CD4-positive, CD25-positive, alpha-beta regulatory T cell (primary cell): ENCODE measurements around the gene HNF1B. TPM values are rescaled to one million over a fixed set of nuclear protein-coding genes. Genes with fewer than 3 reads are reported as not detected.

Experiments
- ATAC-seq, 2 donors: fragments of 150-1000 bp; cut with Tn5 transposase; one replicate each; pipeline ENCODE4 v1.10.0; 2021; ENCODE audit warnings: low read depth in 2 of 2, moderate number of reproducible peaks in 2 of 2, moderate library complexity in 1 of 2
- DNase-seq, 3 donors: peaks; one replicate each; pipeline versions ENCODE4 v3.0.0 to v3.0.0-alpha.2; 2012 to 2022; ENCODE audit warnings: mixed read lengths in 1 of 3
- H3K27ac ChIP-seq: one replicate; pipeline ENCODE4 v1.7.0; 2013; ENCODE audit warnings: mild to moderate bottlenecking, low read length; ENCODE audit not compliant: insufficient read depth, poor library complexity, severe bottlenecking
- H3K27me3 ChIP-seq: one replicate; pipeline ENCODE4 v1.7.0; 2013; ENCODE audit warnings: low read length; ENCODE audit not compliant: control insufficient read depth, insufficient read depth
- H3K36me3 ChIP-seq: one replicate; pipeline ENCODE4 v1.7.0; 2013; ENCODE audit warnings: mild to moderate bottlenecking, low read length, moderate library complexity; ENCODE audit not compliant: control insufficient read depth, insufficient read depth
- H3K4me1 ChIP-seq: 2 replicates; pipeline ENCODE4 v1.7.0; 2013; ENCODE audit warnings: mild to moderate bottlenecking, low read length; ENCODE audit not compliant: insufficient read depth, control insufficient read depth, poor library complexity, severe bottlenecking
- H3K4me3 ChIP-seq: one replicate; pipeline ENCODE4 v1.7.0; 2013; ENCODE audit warnings: low read depth, mild to moderate bottlenecking, low read length, moderate library complexity
- H3K9me3 ChIP-seq, 2 experiments: 1 replicate in 1 of 2; 2 replicates in 1 of 2; pipeline ENCODE4 v1.7.0; 2013; ENCODE audit warnings: low read length in 2 of 2, mild to moderate bottlenecking in 1 of 2, moderate library complexity in 1 of 2; ENCODE audit not compliant: control insufficient read depth in 2 of 2
- H3K27ac Mint-ChIP-seq, 3 donors: one replicate each; pipeline ENCODE4 v1.8.0; 2020 to 2022; ENCODE audit warnings: mild to moderate bottlenecking in 3 of 3, mixed read lengths in 3 of 3, moderate library complexity in 2 of 3
- H3K27me3 Mint-ChIP-seq: one replicate; pipeline ENCODE4 v1.8.0; 2022; ENCODE audit warnings: mild to moderate bottlenecking, mixed read lengths
- H3K36me3 Mint-ChIP-seq: one replicate; pipeline ENCODE4 v1.8.0; 2020; ENCODE audit warnings: mixed read lengths
- H3K4me1 Mint-ChIP-seq, 4 donors: one replicate each; pipeline ENCODE4 v1.8.0; 2020 to 2022; ENCODE audit warnings: mixed read lengths in 4 of 4, mild to moderate bottlenecking in 1 of 4
- H3K4me3 Mint-ChIP-seq, 4 donors: one replicate each; pipeline ENCODE4 v1.8.0; 2020 to 2022; ENCODE audit warnings: mild to moderate bottlenecking in 4 of 4, mixed read lengths in 4 of 4, moderate library complexity in 3 of 4
- H3K9me3 Mint-ChIP-seq, 7 donors: one replicate each; pipeline ENCODE4 v1.8.0; 2020 to 2022; ENCODE audit warnings: mixed read lengths in 7 of 7, mild to moderate bottlenecking in 3 of 7, moderate library complexity in 2 of 7
- polyA plus RNA-seq, 4 donors: library from polyadenylated mRNA; unstranded; fragments of 300-500 nt; fragmentation: Illumina TruSeq; gene quantifications; one replicate each; pipeline ENCODE4 v1.2.3, GENCODE V29; 2021
- total RNA-seq: library from RNA; stranded (reverse); gene quantifications from one replicate; pipeline ENCODE4 v1.2.3, GENCODE V29; 2022

The HNF1B gene
- total and polyA plus RNA-seq, 5 donors from 2014 or later: not detected

DNA sequence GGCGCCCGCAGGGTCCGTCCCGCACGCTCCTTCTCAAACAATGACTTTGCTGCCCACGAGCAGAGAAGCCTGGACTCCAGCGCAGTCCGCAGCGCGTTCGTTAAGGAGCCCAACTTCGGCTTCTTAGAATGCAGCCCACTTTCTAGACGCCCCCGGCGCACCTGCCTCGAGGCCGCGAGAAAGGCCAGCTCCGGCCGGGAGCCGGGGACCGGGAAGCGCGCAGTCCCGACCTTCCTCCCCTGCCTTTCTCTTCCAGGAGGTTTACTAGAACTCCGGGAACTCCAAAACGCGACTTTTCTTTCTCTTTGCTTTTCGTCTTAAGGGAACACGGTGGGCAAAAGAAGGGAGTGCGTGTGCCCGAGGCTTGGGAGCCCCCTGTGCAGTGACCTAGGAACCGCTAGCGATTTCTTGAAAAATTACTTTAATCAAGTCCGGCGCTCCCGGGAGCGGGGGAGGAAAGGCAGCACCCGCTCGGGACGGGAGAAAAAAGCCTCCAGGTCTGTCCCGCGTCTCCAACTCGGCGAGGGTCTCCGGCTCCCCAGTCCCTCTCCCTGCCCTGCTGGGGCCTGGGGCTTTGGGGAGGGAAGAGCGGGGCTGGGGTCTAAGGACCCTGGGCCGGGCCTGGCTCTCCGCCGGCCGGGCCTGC, 2.6 kb downstream of the HNF1B start:
- peak in 1 of 3 donors; percentile 9 for DNase-seq
- no peak overlapping the region for H3K4me3 ChIP-seq
- peak overlapping the region in 2 of 4 donors; percentile 73 to 82 for H3K4me3 Mint-ChIP-seq

GRCh38 chr17:37741341-37742115, 3.3 kb downstream of the HNF1B start:
- Mint-ChIP-seq H3K36me3 (no peaks in the 10 kb centered on the region), H3K27ac (no peak overlapping the region), H3K4me3 (peak overlapping the region; percentile 8 to 44 (median 18)), H3K4me1 (peaks cover 0 to 30% (median 14%) of the 10 kb centered on the region in 4 donors), H3K9me3 (peaks cover 0 to 2% (median 0%) of the 10 kb centered on the region in 7 donors), H3K27me3 (peaks cover 76% of the 10 kb centered on the region)
- Histone ChIP-seq H3K9me3 (no peaks in the 10 kb centered on the region), H3K36me3 (no peaks in the 10 kb centered on the region), H3K27ac (no peak overlapping the region), H3K27me3 (peaks cover 42% of the 10 kb centered on the region), H3K4me1 (peaks cover 40% of the 10 kb centered on the region), H3K4me3 (no peak overlapping the region)
- ATAC-seq: no peak
- DNase-seq: no peak

More for the DNA sequence above, 2.6 kb downstream of the HNF1B start:
- Mint-ChIP-seq H3K27me3 (peaks cover 76% of the 10 kb centered on the region), H3K27ac (no peak overlapping the region), H3K9me3 (peaks cover 0 to 2% (median 0%) of the 10 kb centered on the region in 7 donors), H3K4me1 (peaks cover 0 to 30% (median 14%) of the 10 kb centered on the region in 4 donors), H3K36me3 (no peaks in the 10 kb centered on the region)
- Histone ChIP-seq H3K9me3 (no peaks in the 10 kb centered on the region), H3K36me3 (no peaks in the 10 kb centered on the region), H3K4me1 (peaks cover 40% of the 10 kb centered on the region), H3K27ac (no peak overlapping the region), H3K27me3 (peaks cover 46% of the 10 kb centered on the region)
- ATAC-seq: no peak

DNA sequence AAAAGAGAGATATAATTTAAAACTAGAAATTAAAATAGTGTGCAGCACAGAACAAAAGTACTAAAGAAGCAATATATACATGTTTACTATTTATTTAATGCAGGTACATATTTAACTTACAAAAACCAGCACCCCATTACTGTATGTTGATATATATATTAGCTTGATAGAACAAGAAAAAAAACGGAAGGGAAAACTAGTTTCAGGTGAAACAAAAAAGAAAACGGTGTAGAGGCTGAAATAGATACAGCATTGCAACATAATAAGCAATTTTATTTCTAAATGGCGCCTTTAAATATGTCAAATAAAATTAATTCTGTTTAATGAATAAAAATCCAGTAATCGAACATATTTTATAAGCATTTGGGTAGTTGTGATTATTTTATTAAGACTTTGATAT, 3.9 kb downstream of the HNF1B start:
- DNase-seq (no peak), ATAC-seq (no peak)
- H3K9me3 Mint-ChIP-seq: peaks cover 0 to 2% (median 0%) of the 10 kb centered on the region in 7 donors
- no peak overlapping the region for H3K27ac Mint-ChIP-seq
- H3K36me3 Mint-ChIP-seq: no peaks in the 10 kb centered on the region
- peaks cover 0 to 30% (median 14%) of the 10 kb centered on the region in 4 donors for H3K4me1 Mint-ChIP-seq
- no peaks in the 10 kb centered on the region for H3K36me3 ChIP-seq
- H3K4me3 ChIP-seq: no peak overlapping the region
- peak overlapping the region in 1 of 4 donors; percentile 58 for H3K4me3 Mint-ChIP-seq
- H3K27me3 Mint-ChIP-seq: peaks cover 76% of the 10 kb centered on the region
- no peak overlapping the region for H3K27ac ChIP-seq
- peaks cover 39% of the 10 kb centered on the region for H3K27me3 ChIP-seq
- no peaks in the 10 kb centered on the region for H3K9me3 ChIP-seq
- peaks cover 40% of the 10 kb centered on the region for H3K4me1 ChIP-seq

GRCh38 chr17:37737971-37738370, 6.9 kb downstream of the HNF1B start:
- H3K27me3 ChIP-seq: peaks cover 48% of the 10 kb centered on the region
- H3K27ac Mint-ChIP-seq: no peak overlapping the region

GRCh38 chr17:37737081-37737480, 7.8 kb downstream of the HNF1B start:
- H3K27me3 Mint-ChIP-seq: peaks cover 81% of the 10 kb centered on the region
- H3K9me3 Mint-ChIP-seq: peaks cover 0 to 2% (median 0%) of the 10 kb centered on the region in 7 donors
- Histone ChIP-seq H3K9me3 (no peaks in the 10 kb centered on the region), H3K27ac (no peak overlapping the region), H3K4me3 (no peak overlapping the region), H3K4me1 (peaks cover 7% of the 10 kb centered on the region), H3K27me3 (peaks cover 48% of the 10 kb centered on the region), H3K36me3 (no peaks in the 10 kb centered on the region)
- H3K27ac Mint-ChIP-seq: no peak overlapping the region
- ATAC-seq (no peak), DNase-seq (no peak)
- peaks cover 0 to 13% (median 3%) of the 10 kb centered on the region in 4 donors for H3K4me1 Mint-ChIP-seq
- no peaks in the 10 kb centered on the region for H3K36me3 Mint-ChIP-seq
- H3K4me3 Mint-ChIP-seq: no peak overlapping the region

More at GRCh38 chr17:37737971-37738370, 6.9 kb downstream of the HNF1B start:
- Histone ChIP-seq H3K36me3 (no peaks in the 10 kb centered on the region), H3K4me3 (no peak overlapping the region), H3K4me1 (peaks cover 15% of the 10 kb centered on the region), H3K27ac (no peak overlapping the region), H3K9me3 (no peaks in the 10 kb centered on the region)
- peaks cover 79% of the 10 kb centered on the region for H3K27me3 Mint-ChIP-seq
- DNase-seq: no peak
- H3K36me3 Mint-ChIP-seq: no peaks in the 10 kb centered on the region
- H3K9me3 Mint-ChIP-seq: peaks cover 0 to 2% (median 0%) of the 10 kb centered on the region in 7 donors
- no peak for ATAC-seq
- peaks cover 0 to 13% (median 6%) of the 10 kb centered on the region in 4 donors for H3K4me1 Mint-ChIP-seq
- no peak overlapping the region for H3K4me3 Mint-ChIP-seq

GRCh38 chr17:37736428-37736827, 8.4 kb downstream of the HNF1B start:
- ATAC-seq (no peak), DNase-seq (no peak)
- H3K9me3 Mint-ChIP-seq: peaks cover 0 to 2% (median 0%) of the 10 kb centered on the region in 7 donors
- no peak overlapping the region for H3K27ac Mint-ChIP-seq
- Histone ChIP-seq H3K4me1 (peaks cover under 1% of the 10 kb centered on the region), H3K4me3 (no peak overlapping the region), H3K9me3 (no peaks in the 10 kb centered on the region), H3K27ac (no peak overlapping the region), H3K36me3 (no peaks in the 10 kb centered on the region), H3K27me3 (peaks cover 47% of the 10 kb centered on the region)
- H3K27me3 Mint-ChIP-seq: peaks cover 75% of the 10 kb centered on the region
- H3K4me3 Mint-ChIP-seq: peak overlapping the region in 1 of 4 donors; percentile 75
- H3K36me3 Mint-ChIP-seq: no peaks in the 10 kb centered on the region
- peaks cover 0 to 9% (median 0%) of the 10 kb centered on the region in 4 donors for H3K4me1 Mint-ChIP-seq

GRCh38 chr17:37735165-37735564, 9.7 kb downstream of the HNF1B start:
- Mint-ChIP-seq H3K9me3 (peaks cover 0 to 2% (median 0%) of the 10 kb centered on the region in 7 donors), H3K27me3 (peaks cover 68% of the 10 kb centered on the region), H3K36me3 (no peaks in the 10 kb centered on the region), H3K4me1 (no peaks in the 10 kb centered on the region), H3K4me3 (no peak overlapping the region), H3K27ac (no peak overlapping the region)
- H3K4me1 ChIP-seq: no peaks in the 10 kb centered on the region
- H3K4me3 ChIP-seq: no peak overlapping the region
- ATAC-seq (no peak), DNase-seq (no peak)
- no peaks in the 10 kb centered on the region for H3K9me3 ChIP-seq
- no peak overlapping the region for H3K27ac ChIP-seq
- H3K36me3 ChIP-seq: no peaks in the 10 kb centered on the region
- peaks cover 34% of the 10 kb centered on the region for H3K27me3 ChIP-seq
